Bronchial epithelial cell (primary cell): ENCODE results near the gene ABCA1. TPM values are rescaled to one million over a fixed set of nuclear protein-coding genes. Genes with fewer than 3 reads are reported as not detected.
"Not testable (repeated sequence)": the region's sequence is repeated elsewhere in the genome, so short reads cannot be mapped to it uniquely, and the experiment has no call there.

Source experiments
- DNase-seq: peaks from one replicate; pipeline ENCODE4 v3.0.0-alpha.2; 2010; ENCODE audit warnings: low read depth
- FAIRE-seq: peaks from 2 replicates; lab custom pipeline; 2011; peaks lifted over from hg19 to GRCh38; lab: Jason Lieb, UNC
- H3K27me3 ChIP-seq: 2 replicates; pipeline ENCODE4 v1.5.1; 2011; ENCODE audit warnings: low read length; ENCODE audit not compliant: control insufficient read depth, insufficient read depth
- H3K36me3 ChIP-seq: 2 replicates; pipeline ENCODE4 v1.5.1; 2011; ENCODE audit warnings: low read length; ENCODE audit not compliant: control insufficient read depth, insufficient read depth
- H3K4me3 ChIP-seq: 2 replicates; pipeline ENCODE4 v1.5.1; 2011; ENCODE audit warnings: mild to moderate bottlenecking, low read depth, low read length, control low read depth
- CTCF ChIP-seq: IDR thresholded peaks from 2 replicates; pipeline ENCODE4 v1.5.1; 2011; ENCODE audit warnings: mild to moderate bottlenecking, moderate library complexity, low read length, control low read depth, inconsistent platforms; ENCODE audit not compliant: insufficient read depth, severe bottlenecking
- total RNA-seq: library from RNA; depleted of rRNA; stranded (reverse); fragments of >200 nt; gene quantifications from 2 replicates; pipeline ENCODE4 v1.2.1, GENCODE V29; 2014

The ABCA1 gene
- total RNA-seq, 1 donor from 2014 or later, result 34.2 TPM

- Histone ChIP-seq H3K36me3 (no peaks in the 10 kb centered on the region), H3K4me3 (no peak overlapping the region), H3K27me3 (no peaks in the 10 kb centered on the region)
- no peak for DNase-seq
- no peak for TF ChIP-seq CTCF
- no peak for FAIRE-seq
These were observed 35.1 kb upstream of the ABCA1 start for GRCh38 chr9:104963076-104963475.

GRCh38 chr9:104961701-104962359 lies 33.9 kb upstream of the ABCA1 start:
- H3K4me3 ChIP-seq, result no peak overlapping the region
- H3K36me3 ChIP-seq, result no peaks in the 10 kb centered on the region
- no peak for TF ChIP-seq CTCF
- H3K27me3 ChIP-seq, result no peaks in the 10 kb centered on the region
- DNase-seq, result peak; percentile 73
- FAIRE-seq, result no peak

GRCh38 chr9:104961238-104961637 lies 33.3 kb upstream of the ABCA1 start:
- FAIRE-seq, result peak; percentile 23
- no peak overlapping the region for H3K4me3 ChIP-seq

GRCh38 chr9:104960662-104961061 lies 32.7 kb upstream of the ABCA1 start:
- no peak overlapping the region for H3K4me3 ChIP-seq
- no peak for DNase-seq
- H3K27me3 ChIP-seq, result no peaks in the 10 kb centered on the region
- FAIRE-seq, result no peak
- no peak for TF ChIP-seq CTCF
- H3K36me3 ChIP-seq, result no peaks in the 10 kb centered on the region

More at GRCh38 chr9:104961238-104961637, 33.3 kb upstream of the ABCA1 start:
- peak; percentile 98 for DNase-seq
- TF ChIP-seq CTCF, result no peak
- Histone ChIP-seq H3K36me3 (no peaks in the 10 kb centered on the region), H3K27me3 (no peaks in the 10 kb centered on the region)

GRCh38 chr9:104958751-104959150 lies 30.8 kb upstream of the ABCA1 start:
- Histone ChIP-seq H3K27me3 (no peaks in the 10 kb centered on the region), H3K4me3 (no peak overlapping the region), H3K36me3 (no peaks in the 10 kb centered on the region)
- no peak for DNase-seq
- FAIRE-seq, result no peak
- TF ChIP-seq CTCF, result no peak

GRCh38 chr9:104958006-104958405 lies 30.1 kb upstream of the ABCA1 start:
- H3K36me3 ChIP-seq, DNase-seq, FAIRE-seq, H3K27me3 ChIP-seq, H3K4me3 ChIP-seq: not testable (repeated sequence)
